Panc1 (cell line): ENCODE results near the gene ALG1.

Experiments
- CTCF ChIP-seq: fragments of 450-650 bp; IDR thresholded peaks from 2 replicates; pipeline ENCODE4 v1.5.1; 2017; ENCODE audit warnings: mild to moderate bottlenecking
- REST ChIP-seq, 2 experiments: IDR thresholded peaks; 2 replicates each; pipeline ENCODE4 v1.6.1; 2011 to 2012; ENCODE audit warnings: low read depth in 2 of 2, control low read depth in 1 of 2, low read length in 1 of 2, mild to moderate bottlenecking in 1 of 2, moderate library complexity in 1 of 2; ENCODE audit not compliant: insufficient read depth in 1 of 2

- TF ChIP-seq CTCF (no peak), REST (IDR thresholded peaks at IDR 0.05; ENCODE audit: insufficient read depth in 1 of 2, low read depth in 2 of 2, low read length in 1 of 2) (no peak)
Observed at GRCh38 chr16:5044011-5044540, 27.6 kb upstream of the ALG1 start.
